HG02870 (cell line): ENCODE results near the gene PPP1R14B.

Experiments used
- ATAC-seq: cut with Tn5 transposase; IDR thresholded peaks from one replicate; pipeline ENCODE4 v1.9.1; 2021; ENCODE audit warnings: mild to moderate bottlenecking, moderate library complexity; ENCODE audit not compliant: unreplicated experiment

PPP1R14B gene

DNA sequence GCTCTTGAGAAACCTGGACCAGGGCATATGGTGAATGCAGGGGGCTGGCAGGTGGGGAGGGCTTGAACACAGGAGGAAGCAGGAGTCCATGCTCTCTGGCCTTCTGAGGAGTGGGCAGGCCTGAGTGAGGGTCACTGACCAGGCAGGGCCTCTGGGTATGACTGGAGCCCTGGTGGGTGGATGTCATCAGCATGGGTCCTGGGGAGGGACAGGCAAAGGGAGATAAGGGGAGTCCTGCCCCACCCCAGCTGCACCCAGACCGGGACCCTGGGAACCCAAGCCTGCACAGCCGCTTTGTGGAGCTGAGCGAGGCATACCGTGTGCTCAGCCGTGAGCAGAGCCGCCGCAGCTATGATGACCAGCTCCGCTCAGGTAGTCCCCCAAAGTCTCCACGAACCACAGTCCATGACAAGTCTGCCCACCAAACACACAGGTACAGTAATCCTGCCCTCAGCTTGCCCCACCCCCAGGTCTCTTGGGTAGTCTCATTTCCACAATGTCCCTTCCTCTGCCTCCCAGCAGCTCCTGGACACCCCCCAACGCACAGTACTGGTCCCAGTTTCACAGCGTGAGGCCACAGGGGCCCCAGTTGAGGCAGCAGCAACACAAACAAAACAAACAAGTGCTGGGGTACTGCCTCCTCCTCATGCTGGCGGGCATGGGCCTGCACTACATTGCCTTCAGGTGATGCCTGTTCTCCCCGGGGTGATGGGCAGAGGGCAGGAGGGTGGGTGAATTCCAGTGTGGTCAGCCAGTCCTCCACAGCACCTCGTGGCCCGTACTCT lies 14.4 kb downstream of the PPP1R14B start:
- ATAC-seq: no peak

- no peak for ATAC-seq
Measured at GRCh38 chr11:64231546-64231945, 15.2 kb downstream of the PPP1R14B start.

- ATAC-seq: no peak
Measured at GRCh38 chr11:64230985-64231365, 15.8 kb downstream of the PPP1R14B start.

DNA sequence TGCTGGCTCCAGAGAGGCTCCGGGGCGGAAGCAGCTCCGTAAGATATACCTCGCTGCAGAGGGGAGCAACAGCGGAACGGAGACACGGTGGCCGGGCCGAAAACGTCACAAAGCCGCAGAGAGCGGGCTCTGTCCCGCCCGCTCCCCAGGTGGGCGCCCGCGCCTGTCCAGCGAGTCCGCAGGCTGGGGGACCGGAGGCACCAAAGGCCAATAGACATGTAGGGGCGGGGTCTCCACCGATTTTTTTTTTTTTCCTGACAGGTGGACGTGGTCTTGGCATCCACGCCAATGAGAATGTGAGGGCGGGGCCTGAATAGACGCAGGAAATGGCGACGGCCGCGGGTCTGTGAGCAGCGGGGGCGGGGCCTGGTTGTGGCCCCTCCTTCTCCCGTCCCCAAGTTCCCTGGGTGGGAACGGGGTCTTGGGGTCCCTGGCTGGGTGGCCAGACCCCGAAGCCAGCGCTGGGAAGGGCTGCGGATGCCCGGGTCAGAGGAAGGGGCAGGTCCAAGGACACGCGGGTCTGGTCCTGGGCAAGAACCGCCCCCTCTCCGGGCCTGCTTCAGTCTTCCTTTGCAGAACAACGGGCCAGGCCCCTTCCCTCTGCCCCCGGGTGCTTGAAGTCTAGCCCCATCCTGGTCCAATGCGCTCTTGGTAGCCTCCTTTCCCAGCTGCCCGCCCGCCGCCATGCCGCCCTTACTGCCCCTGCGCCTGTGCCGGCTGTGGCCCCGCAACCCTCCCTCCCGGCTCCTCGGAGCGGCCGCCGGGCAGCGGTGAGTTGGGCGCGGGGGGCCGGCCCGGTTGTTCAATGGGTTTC lies 16.4 kb downstream of the PPP1R14B start, which contains the start of gene DNAJC4:
Gene DNAJC4 (plus strand): TSS at position 378 of the 814 bp plus-strand sequence. CDS start 307 bp downstream, at position 685.
- peak; percentile 46 for ATAC-seq

GRCh38 chr11:64229744-64230170 lies 17.0 kb downstream of the PPP1R14B start:
- no peak for ATAC-seq

- no peak for ATAC-seq
Measured at GRCh38 chr11:64229090-64229743, 17.5 kb downstream of the PPP1R14B start.

DNA sequence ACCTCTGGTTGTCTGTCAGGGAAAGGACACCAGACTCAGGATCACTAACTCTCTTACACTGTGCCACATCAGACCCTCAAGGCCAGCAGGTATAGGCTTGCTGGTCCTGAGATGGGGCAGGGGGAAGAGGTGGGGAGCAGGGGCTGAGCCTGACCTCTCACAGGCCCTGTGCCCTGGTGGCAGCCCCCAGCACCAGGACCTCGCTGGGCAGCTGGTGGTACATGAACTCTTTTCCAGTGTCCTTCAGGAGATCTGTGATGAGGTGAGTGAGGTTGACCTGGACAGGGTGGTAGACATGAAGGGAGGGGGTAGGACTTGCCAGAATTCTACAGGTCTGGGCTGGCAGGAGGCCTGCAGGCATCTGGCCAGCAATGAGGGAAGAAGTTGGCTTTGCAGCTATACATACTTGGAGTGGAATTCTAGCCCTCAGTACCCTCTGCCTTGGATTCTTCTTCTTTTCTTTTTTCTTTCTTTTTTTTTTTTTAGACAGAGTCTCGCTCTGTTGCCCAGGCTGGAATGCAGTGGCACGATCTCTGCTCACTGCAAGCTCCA lies 19.3 kb downstream of the PPP1R14B start:
- no peak for ATAC-seq

DNA sequence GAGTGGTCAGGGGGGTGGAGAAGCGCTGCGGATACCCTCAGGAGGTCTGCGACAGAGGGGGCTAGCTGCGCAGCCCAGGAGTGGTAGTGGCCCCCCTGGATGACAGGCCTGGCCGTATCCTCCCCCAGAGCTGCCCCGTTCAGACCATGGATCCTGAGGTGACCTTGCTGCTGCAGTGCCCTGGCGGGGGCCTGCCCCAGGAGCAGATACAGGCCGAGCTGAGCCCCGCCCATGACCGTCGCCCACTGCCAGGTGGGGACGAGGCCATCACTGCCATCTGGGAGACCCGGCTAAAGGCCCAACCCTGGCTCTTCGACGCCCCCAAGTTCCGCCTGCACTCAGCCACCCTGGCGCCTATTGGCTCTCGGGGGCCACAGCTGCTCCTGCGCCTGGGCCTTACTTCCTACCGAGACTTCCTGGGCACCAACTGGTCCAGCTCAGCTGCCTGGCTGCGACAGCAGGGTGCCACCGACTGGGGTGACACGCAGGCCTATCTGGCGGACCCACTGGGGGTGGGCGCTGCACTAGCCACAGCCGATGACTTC lies 20.2 kb downstream of the PPP1R14B start:
- no peak for ATAC-seq

DNA sequence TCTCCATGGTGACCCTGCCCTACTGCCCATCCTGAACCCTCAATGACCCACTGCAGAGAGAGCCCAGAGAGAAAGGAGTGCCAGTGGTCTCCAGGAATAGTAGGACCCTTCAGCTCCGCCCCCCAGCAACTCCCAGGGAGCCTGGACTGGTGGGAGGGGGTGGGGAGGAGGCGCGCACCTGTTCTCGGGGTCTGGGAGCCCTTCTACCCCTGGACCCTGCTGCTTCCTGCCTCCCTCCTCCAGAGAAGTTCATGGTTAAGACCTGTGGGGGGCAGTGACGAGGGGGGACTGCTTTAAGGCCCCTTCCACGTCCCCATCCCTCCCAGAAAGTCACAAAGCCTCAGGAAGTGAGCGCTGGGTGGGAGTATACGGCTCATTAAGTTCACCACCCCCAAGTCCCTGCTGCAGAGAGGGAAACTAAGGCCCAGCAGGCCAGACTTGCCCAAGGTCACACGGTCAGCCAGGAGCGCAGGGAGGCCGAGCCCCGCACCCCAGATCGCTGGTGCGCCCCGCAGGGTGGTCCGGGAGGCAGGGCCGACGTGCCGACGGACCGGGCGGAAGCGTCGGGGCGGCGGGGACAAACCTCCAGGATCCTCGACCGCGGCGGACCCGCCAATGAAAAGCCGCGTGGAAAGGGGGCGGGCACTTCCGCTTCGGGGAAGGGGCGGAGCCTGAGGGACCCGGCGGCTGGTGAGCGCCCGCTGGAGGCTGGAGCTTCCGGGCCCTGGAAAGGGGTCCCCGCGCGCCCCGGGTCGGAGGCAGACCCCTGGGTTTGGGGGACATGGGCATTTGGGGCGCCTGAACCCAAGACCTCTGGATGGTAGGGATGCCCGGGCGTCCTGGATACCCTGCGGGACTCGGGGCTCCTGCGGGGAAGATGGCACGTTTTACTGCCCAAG lies 20.9 kb downstream of the PPP1R14B start, which contains the start of the genes NUDT22 and TRPT1:
Gene NUDT22 (plus strand): TSS at position 667 of the 899 bp plus-strand sequence. CDS start 379 bp downstream, outside the sequence.
Gene TRPT1 (minus strand): TSS at position 579 of the 899 bp plus-strand sequence. CDS start 326 bp downstream, at position 253.
- no peak for ATAC-seq

DNA sequence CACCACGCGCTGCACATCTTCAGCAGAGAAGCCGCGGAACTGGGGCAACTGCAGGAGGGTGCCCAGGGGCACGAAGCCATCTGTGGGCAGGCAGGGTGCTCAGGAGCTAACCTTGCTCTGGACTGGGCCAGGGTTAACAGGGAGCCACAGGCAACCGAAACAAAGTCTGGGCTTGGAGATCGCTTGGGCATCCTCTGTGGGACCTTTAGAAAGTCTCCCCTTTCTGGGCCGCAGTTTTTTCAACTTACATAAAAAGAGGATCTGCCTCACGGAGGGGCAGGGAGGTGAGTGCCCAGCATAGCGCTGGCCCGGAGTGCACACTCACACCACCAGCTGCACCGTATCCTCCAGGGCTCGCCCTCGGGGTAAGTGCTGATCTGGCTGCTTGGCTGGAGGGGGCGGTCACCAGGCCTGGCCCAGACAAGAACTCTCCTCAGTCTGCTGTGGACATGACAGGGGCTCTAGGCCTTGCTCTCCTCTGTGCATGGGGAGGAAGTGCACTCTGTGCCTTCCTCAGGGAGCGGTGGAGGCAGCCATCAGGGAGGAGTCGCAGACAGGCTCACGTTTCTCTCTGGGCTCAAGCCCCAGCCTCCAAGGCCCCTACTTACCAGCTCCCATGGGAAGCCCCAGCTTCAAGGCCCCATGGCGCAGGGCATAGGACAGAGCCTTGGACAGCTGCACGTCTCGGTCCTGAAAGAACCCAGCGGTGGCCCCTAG lies 21.7 kb downstream of the PPP1R14B start:
- ATAC-seq: no peak

DNA sequence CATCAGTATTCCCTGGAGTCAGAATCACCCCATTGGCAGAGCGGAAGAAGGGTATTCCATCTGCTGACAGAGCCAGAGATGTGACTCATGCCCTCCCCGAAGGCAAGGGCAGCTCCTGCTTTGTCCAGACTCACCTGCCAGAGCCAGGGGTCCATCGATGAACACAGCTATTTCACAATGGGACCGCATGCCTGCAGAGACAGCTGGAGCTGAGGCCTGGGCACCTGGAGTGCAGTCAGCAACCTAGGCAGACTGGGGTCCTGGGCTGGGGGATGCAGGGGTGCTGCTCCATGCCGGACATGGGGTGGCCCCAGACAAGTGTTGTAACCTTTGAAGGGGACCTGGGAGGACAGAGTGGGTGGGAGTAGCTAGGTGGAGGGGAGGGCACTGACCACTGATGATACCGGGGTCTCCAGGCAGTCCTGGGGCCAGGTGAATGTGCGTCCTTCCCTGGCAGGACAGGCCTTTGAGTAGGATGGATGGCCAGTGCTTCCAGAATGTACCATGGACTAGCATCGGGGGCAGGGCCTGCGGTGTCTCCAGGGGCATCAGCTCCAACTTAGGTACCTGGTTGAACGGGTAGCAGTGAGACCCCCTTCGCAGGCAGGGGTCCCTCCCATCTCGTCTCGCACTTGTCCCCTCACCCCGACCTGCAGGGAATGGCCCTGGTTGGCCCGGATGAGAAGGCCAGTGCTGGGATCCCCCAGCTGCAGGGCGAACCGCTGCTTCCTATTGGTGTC lies 22.4 kb downstream of the PPP1R14B start:
- ATAC-seq: no peak

DNA sequence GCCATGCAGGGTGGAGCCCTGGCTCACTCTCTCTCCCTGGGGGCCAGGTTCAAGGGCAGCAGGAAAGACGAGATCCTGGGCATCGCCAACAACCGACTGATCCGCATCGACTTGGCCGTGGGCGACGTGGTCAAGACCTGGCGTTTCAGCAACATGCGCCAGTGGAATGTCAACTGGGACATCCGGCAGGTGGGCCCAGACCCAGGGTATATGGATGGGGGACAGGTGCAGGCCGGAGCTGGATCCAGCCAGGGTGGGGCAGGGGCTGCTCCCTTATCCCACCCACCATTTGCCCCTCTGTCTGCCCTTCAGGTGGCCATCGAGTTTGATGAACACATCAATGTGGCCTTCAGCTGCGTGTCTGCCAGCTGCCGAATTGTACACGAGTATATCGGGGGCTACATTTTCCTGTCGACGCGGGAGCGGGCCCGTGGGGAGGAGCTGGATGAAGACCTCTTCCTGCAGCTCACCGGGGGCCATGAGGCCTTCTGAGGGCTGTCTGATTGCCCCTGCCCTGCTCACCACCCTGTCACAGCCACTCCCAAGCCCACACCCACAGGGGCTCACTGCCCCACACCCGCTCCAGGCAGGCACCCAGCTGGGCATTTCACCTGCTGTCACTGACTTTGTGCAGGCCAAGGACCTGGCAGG lies 23.6 kb downstream of the PPP1R14B start:
- ATAC-seq: no peak

- ATAC-seq: no peak
Measured at GRCh38 chr11:64222651-64223000, 24.1 kb downstream of the PPP1R14B start.

DNA sequence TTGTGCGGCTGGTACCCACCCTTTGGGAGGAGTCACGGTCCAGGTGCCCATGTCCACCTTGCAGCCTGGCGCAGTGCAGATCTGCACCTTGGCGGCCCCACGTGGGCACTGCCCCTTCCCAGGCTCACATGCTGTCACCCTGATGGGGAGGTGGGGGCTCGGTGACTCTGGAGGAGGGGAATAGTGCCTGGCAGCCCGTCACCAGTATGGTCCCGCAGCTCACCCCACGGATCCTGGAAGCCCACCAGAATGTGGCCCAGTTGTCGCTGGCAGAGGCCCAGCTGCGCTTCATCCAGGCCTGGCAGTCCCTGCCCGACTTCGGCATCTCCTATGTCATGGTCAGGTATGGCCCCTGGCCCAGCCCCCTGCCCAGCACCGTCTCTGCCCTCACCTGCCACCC lies 25.9 kb downstream of the PPP1R14B start:
- no peak for ATAC-seq

- no peak for ATAC-seq
Measured at GRCh38 chr11:64220271-64220670, 26.5 kb downstream of the PPP1R14B start.

DNA sequence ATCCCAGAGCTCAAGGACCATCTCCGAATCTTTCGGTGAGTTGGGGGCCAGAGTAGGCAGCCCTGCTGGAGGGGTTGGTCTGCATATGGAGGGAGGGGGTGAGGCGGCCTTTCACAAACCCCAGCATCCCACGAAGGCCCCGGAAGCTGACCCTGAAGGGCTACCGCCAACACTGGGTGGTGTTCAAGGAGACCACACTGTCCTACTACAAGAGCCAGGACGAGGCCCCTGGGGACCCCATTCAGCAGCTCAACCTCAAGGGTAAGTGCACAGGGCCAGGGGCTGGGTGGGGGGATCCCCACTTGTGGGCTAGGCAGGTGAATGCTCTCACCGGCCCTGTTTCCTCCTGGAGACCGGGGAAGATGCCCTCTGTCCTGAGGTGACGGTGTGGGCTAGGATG lies 27.0 kb downstream of the PPP1R14B start:
- no peak for ATAC-seq

- ATAC-seq: no peak
Measured at GRCh38 chr11:64219354-64219684, 27.4 kb downstream of the PPP1R14B start.
